Adrenal gland (tissue), 12 donors: ENCODE results near the gene IGF2R. TPM values are rescaled to one million over a fixed set of nuclear protein-coding genes. Genes with fewer than 3 reads are reported as not detected.

Source experiments
- DNase-seq, 7 donors: peaks; one replicate each; pipeline ENCODE4 v3.0.0-alpha.2; 2019 to 2020
- H3K27ac ChIP-seq, 5 donors: fragments of 200-600 bp; sonication (generic) in 4 of 5; 1 replicate in 3 of 5; 2 replicates in 2 of 5; pipeline versions ENCODE4 v1.5.1 to v1.8.0; 2016 to 2020; ENCODE audit warnings: mild to moderate bottlenecking in 1 of 5
- H3K27me3 ChIP-seq: fragments of 200-600 bp; 2 replicates; pipeline ENCODE4 v1.8.0; 2021
- H3K36me3 ChIP-seq, 2 donors: fragments of 200-600 bp; replicated peaks in 1 of 2; 1 replicate in 1 of 2; 2 replicates in 1 of 2; pipeline versions ENCODE4 v1.5.1 to v1.8.0; 2018 to 2022
- H3K4me1 ChIP-seq, 2 donors: fragments of 200-600 bp; replicated peaks in 1 of 2; 1 replicate in 1 of 2; 2 replicates in 1 of 2; pipeline versions ENCODE4 v1.5.1 to v1.8.0; 2018 to 2021
- H3K4me3 ChIP-seq, 4 donors: fragments of 200-600 bp; sonication (generic) in 3 of 4; one replicate each; pipeline ENCODE4 v1.5.1; 2016 to 2018
- H3K9me3 ChIP-seq, 3 donors: fragments of 200-600 bp; sonication (generic) in 1 of 3; replicated peaks in 1 of 3; 1 replicate in 2 of 3; 2 replicates in 1 of 3; pipeline versions ENCODE4 v1.5.1 to v1.8.0; 2016 to 2021
- POLR2A ChIP-seq, 2 donors: fragments of 450-650 bp; IDR thresholded peaks; one replicate each; pipeline ENCODE4 v1.6.1; 2017; ENCODE audit warnings: antibody characterized with exemption in 2 of 2, mild to moderate bottlenecking in 2 of 2, moderate library complexity in 1 of 2
- WGBS, 4 donors: extraction: QIAGEN DNeasy Blood & Tissue Kit in 2 of 4; methylation state at CpG; one replicate each; pipeline versions ENCODE4 v1.1.5 to v1.1.7; 2013 to 2017; 5-methylcytosine and 5-hydroxymethylcytosine counted together
- intact Hi-C, 2 donors: fragments of 100-400 bp; cut with DNase I; formaldehyde crosslinking; loops; one replicate each; pipeline versions ENCODE4 v1.14.1 to v1.15.0; 2022 to 2023
- polyA plus RNA-seq, 3 donors: library from polyadenylated mRNA; stranded (reverse); fragments of 200-250 nt in 2 of 3; fragments of 350-450 nt in 1 of 3; fragmentation: Illumina TruSeq in 1 of 3; extraction: RNeasy Lipid Tissue Mini Kit (QIAGEN cat#74804) in 1 of 3; gene quantifications; one replicate each; pipeline ENCODE4 v1.2.3, GENCODE V29; 2013 to 2014
- total RNA-seq, 9 donors: library from RNA; depleted of rRNA in 4 of 9; stranded (reverse); fragments of >200 nt in 4 of 9; fragments of 120-200 nt in 1 of 9; fragmentation: NEBNext Ultra II Directional in 1 of 9; extraction: Animal tissue kit (Norgen Biotek cat#: 25700) in 1 of 9; gene quantifications; one replicate each; pipeline versions ENCODE4 v1.1.0 to v1.2.4, GENCODE V29; 2013 to 2023
- TF ChIP-seq, protein P1 (sequence below), 6 experiments: fragments of 450-650 bp in 4 of 6; fragments of 200-600 bp in 2 of 6; sonication (generic) in 1 of 6; IDR thresholded peaks; 1 replicate in 5 of 6; 2 replicates in 1 of 6; pipeline versions ENCODE4 v1.5.1 to v1.8.0; 2016 to 2021; ENCODE audit warnings: antibody characterized with exemption in 6 of 6, mild to moderate bottlenecking in 2 of 6, moderate library complexity in 1 of 6
- donor health status: healthy with polysubstance abuse.
- donor health status: Bipolar disorder and iron deficiency.
- donor health status: DM: yes; HTN: yes; CAD: no.
- donor health status: DM: no; HTN: no; CAD: no.
- donor health status: DM: no; HTN: no; CAD: no.
- donor health status: DM: yes; HTN: yes; CAD: no.

Gene IGF2R
- total and polyA plus RNA-seq, 12 donors = 17.1 to 154 (median 89.8) TPM

DNA sequence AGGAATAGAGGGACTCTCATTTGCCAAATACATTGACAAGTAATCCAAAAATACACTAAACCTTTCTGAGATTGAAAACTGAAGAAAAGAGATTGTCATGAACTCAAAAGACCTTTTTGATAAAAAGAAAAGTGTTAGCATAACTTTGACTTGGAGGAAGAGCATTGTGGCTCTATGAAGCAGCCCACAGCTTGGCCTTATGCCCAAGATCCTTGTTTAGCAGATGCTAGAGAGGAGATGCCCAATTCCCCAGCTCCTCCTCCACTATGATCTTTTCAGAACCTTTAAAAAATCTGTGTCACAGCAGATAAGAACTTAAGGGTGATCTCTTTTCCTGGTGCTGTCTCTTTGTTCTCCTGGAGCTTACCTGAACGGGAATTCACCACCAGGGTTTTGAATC, 35.8 kb upstream of the IGF2R start:
- Histone ChIP-seq H3K4me1 (peaks cover 0 to 5% of the 10 kb centered on the region in 2 donors), H3K4me3 (no peak overlapping the region), H3K9me3 (no peaks in the 10 kb centered on the region), H3K27ac (no peak overlapping the region), H3K27me3 (no peaks in the 10 kb centered on the region), H3K36me3 (no peaks in the 10 kb centered on the region)
- intact Hi-C loops = loop anchor here in 1 of 2 donors (10.0 kb wide), 1 partner anchor 248 kb away; no protein-coding TSS in a partner anchor
- TF ChIP-seq, protein P1, sequence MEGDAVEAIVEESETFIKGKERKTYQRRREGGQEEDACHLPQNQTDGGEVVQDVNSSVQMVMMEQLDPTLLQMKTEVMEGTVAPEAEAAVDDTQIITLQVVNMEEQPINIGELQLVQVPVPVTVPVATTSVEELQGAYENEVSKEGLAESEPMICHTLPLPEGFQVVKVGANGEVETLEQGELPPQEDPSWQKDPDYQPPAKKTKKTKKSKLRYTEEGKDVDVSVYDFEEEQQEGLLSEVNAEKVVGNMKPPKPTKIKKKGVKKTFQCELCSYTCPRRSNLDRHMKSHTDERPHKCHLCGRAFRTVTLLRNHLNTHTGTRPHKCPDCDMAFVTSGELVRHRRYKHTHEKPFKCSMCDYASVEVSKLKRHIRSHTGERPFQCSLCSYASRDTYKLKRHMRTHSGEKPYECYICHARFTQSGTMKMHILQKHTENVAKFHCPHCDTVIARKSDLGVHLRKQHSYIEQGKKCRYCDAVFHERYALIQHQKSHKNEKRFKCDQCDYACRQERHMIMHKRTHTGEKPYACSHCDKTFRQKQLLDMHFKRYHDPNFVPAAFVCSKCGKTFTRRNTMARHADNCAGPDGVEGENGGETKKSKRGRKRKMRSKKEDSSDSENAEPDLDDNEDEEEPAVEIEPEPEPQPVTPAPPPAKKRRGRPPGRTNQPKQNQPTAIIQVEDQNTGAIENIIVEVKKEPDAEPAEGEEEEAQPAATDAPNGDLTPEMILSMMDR (IDR thresholded peaks at IDR 0.05) = no peak
- no peak for TF ChIP-seq POLR2A (IDR thresholded peaks at IDR 0.05)
- no peak for DNase-seq
- 78 to 95% (median 91%) methylated on average over 1 of the region's 1 CpG for WGBS, 4 donors

DNA sequence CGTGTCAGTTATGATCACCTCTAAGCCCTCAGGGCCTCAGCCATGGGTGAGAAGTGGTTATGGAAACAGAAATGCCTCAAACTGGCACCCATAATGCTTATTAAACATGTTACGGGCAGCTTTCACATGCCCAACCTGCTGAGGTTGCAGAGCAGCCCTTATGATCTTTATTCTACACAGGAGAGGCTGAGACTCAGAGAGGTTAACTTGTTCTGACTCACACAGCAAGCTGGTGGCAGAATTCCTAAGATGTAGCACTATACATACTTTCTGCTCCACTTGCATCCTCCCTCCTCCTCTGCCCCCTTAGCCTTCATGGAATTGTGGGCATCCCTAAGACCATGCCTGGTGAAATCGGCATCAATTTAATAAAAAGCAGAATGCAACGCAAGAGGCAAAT, 34.7 kb upstream of the IGF2R start:
- intact Hi-C loops = loop anchor here in 1 of 2 donors (10.0 kb wide), 1 partner anchor 249 kb away; no protein-coding TSS in a partner anchor
- peaks cover 0 to 8% of the 10 kb centered on the region in 2 donors for H3K4me1 ChIP-seq
- no peaks in the 10 kb centered on the region for H3K9me3 ChIP-seq
- no peak overlapping the region for H3K4me3 ChIP-seq
- no peaks in the 10 kb centered on the region for H3K36me3 ChIP-seq
- WGBS, 4 donors = 89 to 100% (median 94%) methylated on average over 4 of the region's 4 CpGs
- H3K27me3 ChIP-seq = no peaks in the 10 kb centered on the region
- H3K27ac ChIP-seq = no peak overlapping the region
- TF ChIP-seq, protein P1 (IDR thresholded peaks at IDR 0.05) = no peak
- TF ChIP-seq POLR2A (IDR thresholded peaks at IDR 0.05) = no peak
- no peak for DNase-seq

DNA sequence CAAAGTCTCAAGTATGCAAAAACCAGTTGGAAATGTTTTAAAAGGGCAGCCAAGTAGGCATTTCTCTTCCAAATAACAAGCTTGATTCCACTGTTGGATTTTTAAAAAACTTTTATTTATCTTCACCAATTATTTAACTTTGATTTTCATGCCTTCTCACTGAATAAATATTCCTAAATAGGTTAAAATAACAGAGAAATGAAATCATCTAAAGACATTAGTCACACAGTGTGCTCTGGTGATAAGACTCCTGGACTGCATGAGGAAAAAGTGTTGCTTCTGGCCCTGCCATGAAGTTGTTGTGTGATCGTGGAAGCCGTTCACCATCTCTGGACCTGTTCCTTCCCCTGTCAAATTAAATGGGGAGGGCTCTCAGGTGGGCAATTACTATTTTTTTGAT, 33.8 kb upstream of the IGF2R start:
- DNase-seq = no peak
- Histone ChIP-seq H3K9me3 (no peaks in the 10 kb centered on the region), H3K4me1 (peaks cover 4 to 12% of the 10 kb centered on the region in 2 donors), H3K27me3 (no peaks in the 10 kb centered on the region), H3K27ac (no peak overlapping the region), H3K4me3 (no peak overlapping the region), H3K36me3 (no peaks in the 10 kb centered on the region)
- WGBS, 4 donors = 30 to 38% (median 33%) methylated on average over 2 of the region's 2 CpGs
- TF ChIP-seq, protein P1 (IDR thresholded peaks at IDR 0.05) = no peak
- TF ChIP-seq POLR2A (IDR thresholded peaks at IDR 0.05) = no peak
- intact Hi-C loops = loop anchor here in 1 of 2 donors (10.0 kb wide), 1 partner anchor 250 kb away; no protein-coding TSS in a partner anchor

- intact Hi-C loops = loop anchor here in 1 of 2 donors (10.0 kb wide), 1 partner anchor 251 kb away; no protein-coding TSS in a partner anchor
- no peak overlapping the region for H3K27ac ChIP-seq
- H3K4me3 ChIP-seq = no peak overlapping the region
- no peaks in the 10 kb centered on the region for H3K9me3 ChIP-seq
- no peaks in the 10 kb centered on the region for H3K36me3 ChIP-seq
- H3K4me1 ChIP-seq = peaks cover 4 to 11% of the 10 kb centered on the region in 2 donors
- peak in 2 of 7 donors; percentile 22 to 30 for DNase-seq
- no peaks in the 10 kb centered on the region for H3K27me3 ChIP-seq
- TF ChIP-seq POLR2A (IDR thresholded peaks at IDR 0.05) = no peak
- TF ChIP-seq, protein P1 (IDR thresholded peaks at IDR 0.05) = no peak
- WGBS, 4 donors = 63 to 81% (median 73%) methylated on average over 2 of the region's 2 CpGs
Observed at GRCh38 chr6:159935633-159936032, 33.2 kb upstream of the IGF2R start.
